GM21528 (cell line): ENCODE results near the gene CNTNAP3B.
"Not testable (repeated sequence)": the region's sequence is repeated elsewhere in the genome, so short reads cannot be mapped to it uniquely, and the experiment has no call there.

Experiments used
- ATAC-seq: cut with Tn5 transposase; IDR thresholded peaks from one replicate; pipeline ENCODE4 v1.9.1; 2021; ENCODE audit warnings: mild to moderate bottlenecking, moderate library complexity; ENCODE audit not compliant: unreplicated experiment, low FRiP score

Gene CNTNAP3B

GRCh38 chr9:42129073-42129729 lies at the start of gene CNTNAP3B:
Gene CNTNAP3B, minus strand, starts transcription at chr9:42129426. Its CDS starts 332 bp downstream, at chr9:42129094.
- ATAC-seq, result not testable (repeated sequence)

GRCh38 chr9:42160299-42160698 lies 31.1 kb upstream of the CNTNAP3B start:
- ATAC-seq, result not testable (repeated sequence)

- not testable (repeated sequence) for ATAC-seq
Measured at GRCh38 chr9:42127056-42127841, 2.0 kb downstream of the CNTNAP3B start.

- not testable (repeated sequence) for ATAC-seq
Measured at GRCh38 chr9:42121007-42121406, 8.2 kb downstream of the CNTNAP3B start.

- not testable (repeated sequence) for ATAC-seq
Measured at GRCh38 chr9:42095929-42096328, 33.3 kb downstream of the CNTNAP3B start.

- ATAC-seq, result not testable (repeated sequence)
Measured at GRCh38 chr9:42084559-42084952, 44.7 kb downstream of the CNTNAP3B start.

GRCh38 chr9:42083877-42084558 lies 45.2 kb downstream of the CNTNAP3B start:
- ATAC-seq, result not testable (repeated sequence)

- ATAC-seq, result not testable (repeated sequence)
Measured at GRCh38 chr9:42080376-42080775, 48.9 kb downstream of the CNTNAP3B start.

- ATAC-seq, result not testable (repeated sequence)
Measured at GRCh38 chr9:42074868-42075267, 54.4 kb downstream of the CNTNAP3B start.

GRCh38 chr9:42071026-42071425 lies 58.2 kb downstream of the CNTNAP3B start:
- not testable (repeated sequence) for ATAC-seq

GRCh38 chr9:42070035-42070799 lies 59.0 kb downstream of the CNTNAP3B start:
- not testable (repeated sequence) for ATAC-seq

GRCh38 chr9:42053874-42054273 lies 75.4 kb downstream of the CNTNAP3B start:
- not testable (repeated sequence) for ATAC-seq

- not testable (repeated sequence) for ATAC-seq
Measured at GRCh38 chr9:42050701-42051100, 78.5 kb downstream of the CNTNAP3B start.

- ATAC-seq, result not testable (repeated sequence)
Measured at GRCh38 chr9:42044422-42045010, 84.7 kb downstream of the CNTNAP3B start.

- not testable (repeated sequence) for ATAC-seq
Measured at GRCh38 chr9:42033541-42033940, 95.7 kb downstream of the CNTNAP3B start.

- ATAC-seq, result not testable (repeated sequence)
Measured at GRCh38 chr9:42020639-42021038, 108.6 kb downstream of the CNTNAP3B start.

GRCh38 chr9:42018220-42018922 lies 110.9 kb downstream of the CNTNAP3B start:
- not testable (repeated sequence) for ATAC-seq

GRCh38 chr9:42014317-42014716 lies 114.9 kb downstream of the CNTNAP3B start:
- ATAC-seq, result not testable (repeated sequence)

GRCh38 chr9:41991607-41992006 lies 137.6 kb downstream of the CNTNAP3B start:
- not testable (repeated sequence) for ATAC-seq
